Peyer's patch (tissue), 4 donors: ENCODE results near the gene ALDH3A2.

Source experiments
- POLR2A ChIP-seq, 2 donors: fragments of 450-650 bp; IDR thresholded peaks; one replicate each; pipeline ENCODE4 v1.5.1; 2017; ENCODE audit warnings: antibody characterized with exemption in 2 of 2, mild to moderate bottlenecking in 2 of 2, moderate library complexity in 2 of 2
- TF ChIP-seq, protein P1 (sequence below), 6 experiments: fragments of 450-650 bp in 4 of 6; fragments of 200-600 bp in 2 of 6; sonication (generic) in 1 of 6; IDR thresholded peaks; one replicate each; pipeline ENCODE4 v1.5.1; 2017 to 2019; ENCODE audit warnings: antibody characterized with exemption in 6 of 6, mild to moderate bottlenecking in 3 of 6, moderate library complexity in 1 of 6

DNA sequence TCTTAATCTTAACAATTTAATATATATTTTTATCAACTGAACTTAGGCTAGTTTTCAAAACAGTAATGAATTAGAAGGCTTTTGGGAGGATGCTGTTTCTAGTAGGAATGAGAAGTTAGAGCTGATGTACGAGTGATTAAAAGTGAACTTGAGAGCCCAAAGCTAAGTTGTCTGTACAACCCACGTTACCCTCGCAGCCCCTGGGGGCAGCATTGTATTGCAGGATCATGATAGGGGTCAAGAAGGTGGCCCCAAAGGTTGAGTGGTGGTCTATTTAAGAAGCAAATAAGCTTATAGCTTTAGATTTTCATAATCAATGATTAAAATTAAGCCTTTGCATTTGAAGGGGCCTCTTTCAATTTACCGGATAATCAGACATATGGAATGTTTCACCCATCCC is 33.7 kb upstream of the ALDH3A2 start:
- TF ChIP-seq, protein P1, sequence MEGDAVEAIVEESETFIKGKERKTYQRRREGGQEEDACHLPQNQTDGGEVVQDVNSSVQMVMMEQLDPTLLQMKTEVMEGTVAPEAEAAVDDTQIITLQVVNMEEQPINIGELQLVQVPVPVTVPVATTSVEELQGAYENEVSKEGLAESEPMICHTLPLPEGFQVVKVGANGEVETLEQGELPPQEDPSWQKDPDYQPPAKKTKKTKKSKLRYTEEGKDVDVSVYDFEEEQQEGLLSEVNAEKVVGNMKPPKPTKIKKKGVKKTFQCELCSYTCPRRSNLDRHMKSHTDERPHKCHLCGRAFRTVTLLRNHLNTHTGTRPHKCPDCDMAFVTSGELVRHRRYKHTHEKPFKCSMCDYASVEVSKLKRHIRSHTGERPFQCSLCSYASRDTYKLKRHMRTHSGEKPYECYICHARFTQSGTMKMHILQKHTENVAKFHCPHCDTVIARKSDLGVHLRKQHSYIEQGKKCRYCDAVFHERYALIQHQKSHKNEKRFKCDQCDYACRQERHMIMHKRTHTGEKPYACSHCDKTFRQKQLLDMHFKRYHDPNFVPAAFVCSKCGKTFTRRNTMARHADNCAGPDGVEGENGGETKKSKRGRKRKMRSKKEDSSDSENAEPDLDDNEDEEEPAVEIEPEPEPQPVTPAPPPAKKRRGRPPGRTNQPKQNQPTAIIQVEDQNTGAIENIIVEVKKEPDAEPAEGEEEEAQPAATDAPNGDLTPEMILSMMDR (IDR thresholded peaks at IDR 0.05), result no peak
- no peak for TF ChIP-seq POLR2A (IDR thresholded peaks at IDR 0.05)
